Activated naive CD8-positive, alpha-beta T cell treated with anti-CD3 and anti-CD28 coated beads, Interleukin-2, amount 50 U/mL, for 16 hours (primary cell): Measurements from ENCODE around the gene PGBD1.

Source experiments
- DNase-seq: peaks from one replicate; pipeline ENCODE4 v3.0.0-alpha.2; 2020; ENCODE audit warnings: low read depth, low spot score

Gene PGBD1, protein sequence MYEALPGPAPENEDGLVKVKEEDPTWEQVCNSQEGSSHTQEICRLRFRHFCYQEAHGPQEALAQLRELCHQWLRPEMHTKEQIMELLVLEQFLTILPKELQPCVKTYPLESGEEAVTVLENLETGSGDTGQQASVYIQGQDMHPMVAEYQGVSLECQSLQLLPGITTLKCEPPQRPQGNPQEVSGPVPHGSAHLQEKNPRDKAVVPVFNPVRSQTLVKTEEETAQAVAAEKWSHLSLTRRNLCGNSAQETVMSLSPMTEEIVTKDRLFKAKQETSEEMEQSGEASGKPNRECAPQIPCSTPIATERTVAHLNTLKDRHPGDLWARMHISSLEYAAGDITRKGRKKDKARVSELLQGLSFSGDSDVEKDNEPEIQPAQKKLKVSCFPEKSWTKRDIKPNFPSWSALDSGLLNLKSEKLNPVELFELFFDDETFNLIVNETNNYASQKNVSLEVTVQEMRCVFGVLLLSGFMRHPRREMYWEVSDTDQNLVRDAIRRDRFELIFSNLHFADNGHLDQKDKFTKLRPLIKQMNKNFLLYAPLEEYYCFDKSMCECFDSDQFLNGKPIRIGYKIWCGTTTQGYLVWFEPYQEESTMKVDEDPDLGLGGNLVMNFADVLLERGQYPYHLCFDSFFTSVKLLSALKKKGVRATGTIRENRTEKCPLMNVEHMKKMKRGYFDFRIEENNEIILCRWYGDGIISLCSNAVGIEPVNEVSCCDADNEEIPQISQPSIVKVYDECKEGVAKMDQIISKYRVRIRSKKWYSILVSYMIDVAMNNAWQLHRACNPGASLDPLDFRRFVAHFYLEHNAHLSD

GRCh38 chr6:28281288-28282064, at the start of gene PGBD1:
Gene PGBD1 (plus strand): TSS chr6:28281572. CDS start chr6:28283814, 2,242 bp downstream.
- peak; percentile 7 for DNase-seq

- no peak for DNase-seq
Measured at GRCh38 chr6:28232785-28233184, 48.6 kb upstream of the PGBD1 start.

DNA sequence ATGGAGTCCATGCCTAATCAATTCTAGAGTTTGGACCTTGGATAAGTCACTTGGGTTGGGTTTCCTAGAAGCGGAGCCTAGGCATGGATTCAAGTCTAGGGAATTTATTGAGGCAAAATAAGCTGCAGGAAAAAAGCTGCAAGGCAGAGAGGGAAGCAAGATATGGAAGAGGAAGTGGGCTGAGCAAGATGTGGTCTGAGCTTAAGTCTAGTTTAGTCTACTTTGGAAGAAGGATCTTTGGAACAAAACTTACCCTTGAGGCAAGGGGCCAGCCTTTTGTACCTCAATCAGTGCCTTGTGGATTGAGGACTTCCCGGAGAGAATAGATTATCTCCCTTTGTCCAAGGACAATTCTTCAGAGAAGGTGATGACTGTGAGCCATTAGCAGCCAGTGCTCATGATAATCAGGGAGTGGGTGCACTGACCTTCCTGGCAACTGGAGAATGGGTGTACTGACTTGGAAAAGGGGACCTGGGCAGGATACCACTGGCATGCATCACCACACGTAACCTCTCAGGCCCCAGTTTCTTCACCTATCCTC, 45.4 kb upstream of the PGBD1 start:
- no peak for DNase-seq

DNA sequence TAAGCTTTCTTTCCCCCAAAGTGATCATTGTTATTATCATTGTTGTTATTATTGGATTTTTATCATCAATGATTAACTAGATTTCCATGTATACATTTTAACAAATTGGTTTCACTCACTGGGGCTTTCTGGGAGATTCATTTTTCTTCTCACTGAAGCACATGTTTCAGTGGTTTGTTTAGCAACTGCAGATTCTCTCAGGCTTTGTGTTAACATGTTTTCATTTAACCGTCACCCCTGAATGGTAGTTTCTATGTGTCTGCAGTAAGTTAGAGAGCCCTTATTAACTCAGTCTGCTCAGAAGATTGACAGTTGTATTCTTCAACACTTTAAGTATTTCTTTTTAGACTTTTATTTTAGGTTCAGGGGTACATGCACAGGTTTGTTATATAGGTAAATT, 41.7 kb upstream of the PGBD1 start:
- DNase-seq: no peak

GRCh38 chr6:28240471-28240870, 40.9 kb upstream of the PGBD1 start:
- DNase-seq: no peak

DNA sequence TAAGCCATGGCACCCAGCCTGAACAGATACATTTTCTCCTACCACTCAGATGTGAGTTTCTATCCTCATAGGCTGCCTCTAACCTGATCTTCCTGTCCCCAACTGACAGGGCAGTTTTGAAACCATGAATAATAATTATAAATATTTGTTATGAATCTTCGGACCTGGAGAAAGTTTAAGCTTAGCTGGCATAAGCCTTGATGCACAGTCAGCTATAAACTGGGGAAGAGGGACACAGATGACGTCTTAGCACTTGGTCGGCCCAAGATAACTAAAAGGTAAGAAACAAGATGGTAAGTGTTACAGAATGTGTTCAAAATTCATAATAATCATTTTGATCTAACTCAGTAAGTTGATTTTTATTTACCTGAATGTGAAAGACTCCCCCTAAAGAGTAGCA, 37.4 kb upstream of the PGBD1 start:
- no peak for DNase-seq

GRCh38 chr6:28245206-28245941, 36.0 kb upstream of the PGBD1 start:
- DNase-seq: no peak

GRCh38 chr6:28248916-28249315, 32.5 kb upstream of the PGBD1 start:
- no peak for DNase-seq

DNA sequence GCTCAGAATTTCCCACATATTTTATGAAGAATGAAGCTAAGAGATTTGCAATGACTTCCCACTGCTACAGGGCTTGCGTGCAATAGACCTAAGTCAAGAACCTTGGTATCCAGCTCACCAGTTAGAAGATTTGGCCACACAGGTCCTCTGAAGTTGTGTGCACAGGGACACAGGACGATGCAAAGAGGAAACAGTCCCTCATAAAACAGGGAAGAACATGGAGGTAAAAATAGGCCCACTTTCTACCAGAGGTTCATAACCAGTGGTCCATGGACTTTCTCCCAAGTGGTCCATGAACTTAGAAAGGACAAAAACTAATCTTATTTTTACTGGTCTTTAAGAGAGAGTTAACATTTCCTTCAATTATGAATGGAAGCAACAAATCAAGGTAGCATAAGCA, 30.6 kb upstream of the PGBD1 start:
- DNase-seq: no peak

DNA sequence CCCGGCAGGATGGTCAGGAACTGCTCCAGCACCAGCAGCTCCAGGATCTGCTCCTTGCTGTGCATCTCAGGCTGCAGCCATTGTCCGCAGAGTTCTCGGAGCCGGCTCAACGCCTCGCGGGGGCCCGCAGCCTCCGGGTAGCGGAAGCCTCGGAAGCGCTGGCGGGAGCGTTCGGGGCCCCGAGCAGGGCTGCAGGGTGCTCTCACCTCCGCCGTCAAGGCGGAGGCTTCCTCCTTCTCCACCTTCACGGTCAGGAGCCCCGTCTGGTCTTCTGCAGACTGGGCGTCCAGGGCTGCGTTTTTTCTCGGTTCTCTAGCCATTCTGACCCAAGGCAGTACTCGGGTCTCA, 29.7 kb upstream of the PGBD1 start:
- no peak for DNase-seq

DNA sequence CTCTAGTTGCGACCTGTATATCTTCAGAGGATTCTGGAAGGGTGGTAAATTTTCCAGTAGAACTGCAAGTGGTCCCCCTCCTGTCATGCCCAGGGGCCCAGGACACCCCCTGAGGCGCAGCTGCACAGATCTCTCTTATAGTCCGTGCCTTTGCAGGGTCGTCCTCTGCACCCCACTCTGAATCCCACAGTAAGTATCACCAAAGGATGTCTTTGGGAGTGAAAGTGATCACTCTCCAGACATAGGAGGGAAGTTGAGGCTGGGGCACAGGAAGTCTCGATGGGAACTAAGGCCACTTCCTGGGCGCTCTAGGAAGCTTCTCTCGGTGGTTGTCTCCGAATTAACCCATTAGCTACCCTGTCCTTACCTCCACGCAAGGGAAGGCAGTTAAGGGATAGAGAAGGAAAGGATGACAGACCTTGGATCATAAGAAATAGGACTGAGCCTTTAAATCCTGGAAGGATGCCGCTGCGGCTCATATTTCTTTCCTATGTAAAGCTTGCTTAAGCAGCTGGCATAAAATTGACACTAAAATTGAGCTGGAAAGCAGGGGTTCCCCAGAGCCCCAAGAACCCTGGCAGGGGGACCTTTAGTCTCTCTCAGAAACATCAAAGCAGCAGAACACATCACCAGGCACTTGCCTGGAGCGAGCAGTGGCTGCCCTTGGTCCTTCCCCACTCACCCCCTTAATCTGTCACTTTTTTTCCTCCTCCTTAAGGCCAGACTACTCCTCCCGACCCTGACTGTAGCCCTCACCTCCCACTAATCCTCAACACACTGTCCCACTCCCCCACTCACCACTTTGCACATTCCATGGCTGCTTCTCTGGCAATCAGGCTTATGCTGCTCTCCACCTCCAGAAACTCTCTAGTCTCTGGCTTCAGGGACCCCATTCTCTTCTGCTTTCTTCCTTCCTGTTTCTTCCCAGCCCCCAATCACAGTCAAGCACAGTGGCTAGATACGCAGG, 29.1 kb upstream of the PGBD1 start, which contains the start of gene ZKSCAN4:
TSS of gene ZKSCAN4 (minus strand) at position 261 of the 967 bp plus-strand sequence. CDS start 289 bp downstream, outside the sequence.
- DNase-seq: peak; percentile 68

DNA sequence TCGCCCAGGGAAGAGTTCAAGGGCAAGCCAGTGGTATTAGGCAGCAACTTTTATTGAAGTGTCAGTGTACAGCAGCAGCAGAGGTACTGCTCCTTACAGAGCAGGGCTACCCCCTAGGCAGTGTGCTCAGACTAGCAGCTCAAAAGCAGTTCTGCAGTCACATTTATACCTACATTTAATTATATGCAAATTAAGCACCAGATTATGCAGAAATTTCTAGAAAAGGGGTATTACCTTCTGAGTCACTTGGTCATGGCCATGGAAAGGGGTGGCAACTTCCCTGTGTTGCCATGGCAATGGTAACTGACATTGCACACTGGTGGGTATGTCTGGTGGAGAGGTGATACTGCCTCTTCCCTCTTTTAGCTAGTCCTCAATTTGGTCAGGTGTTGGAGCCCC, 27.3 kb upstream of the PGBD1 start:
- no peak for DNase-seq

DNA sequence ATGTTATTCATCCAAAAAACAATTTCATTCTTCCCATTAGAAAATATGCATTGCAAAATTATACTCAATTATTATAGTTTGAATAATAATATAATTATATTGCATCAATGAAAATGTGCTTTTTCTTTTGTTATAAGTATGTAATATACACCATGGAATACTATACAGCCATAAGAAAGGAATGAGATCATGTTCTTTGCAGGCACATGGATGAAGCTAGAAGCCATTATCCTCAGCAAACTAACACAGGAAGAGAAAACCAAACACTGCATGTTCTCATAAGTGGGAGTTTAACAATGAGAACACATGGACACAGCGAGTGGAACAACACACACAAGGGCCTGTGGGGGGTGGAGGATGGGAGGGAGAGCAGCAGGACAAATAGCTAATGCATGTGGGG, 24.3 kb upstream of the PGBD1 start:
- no peak for DNase-seq

DNA sequence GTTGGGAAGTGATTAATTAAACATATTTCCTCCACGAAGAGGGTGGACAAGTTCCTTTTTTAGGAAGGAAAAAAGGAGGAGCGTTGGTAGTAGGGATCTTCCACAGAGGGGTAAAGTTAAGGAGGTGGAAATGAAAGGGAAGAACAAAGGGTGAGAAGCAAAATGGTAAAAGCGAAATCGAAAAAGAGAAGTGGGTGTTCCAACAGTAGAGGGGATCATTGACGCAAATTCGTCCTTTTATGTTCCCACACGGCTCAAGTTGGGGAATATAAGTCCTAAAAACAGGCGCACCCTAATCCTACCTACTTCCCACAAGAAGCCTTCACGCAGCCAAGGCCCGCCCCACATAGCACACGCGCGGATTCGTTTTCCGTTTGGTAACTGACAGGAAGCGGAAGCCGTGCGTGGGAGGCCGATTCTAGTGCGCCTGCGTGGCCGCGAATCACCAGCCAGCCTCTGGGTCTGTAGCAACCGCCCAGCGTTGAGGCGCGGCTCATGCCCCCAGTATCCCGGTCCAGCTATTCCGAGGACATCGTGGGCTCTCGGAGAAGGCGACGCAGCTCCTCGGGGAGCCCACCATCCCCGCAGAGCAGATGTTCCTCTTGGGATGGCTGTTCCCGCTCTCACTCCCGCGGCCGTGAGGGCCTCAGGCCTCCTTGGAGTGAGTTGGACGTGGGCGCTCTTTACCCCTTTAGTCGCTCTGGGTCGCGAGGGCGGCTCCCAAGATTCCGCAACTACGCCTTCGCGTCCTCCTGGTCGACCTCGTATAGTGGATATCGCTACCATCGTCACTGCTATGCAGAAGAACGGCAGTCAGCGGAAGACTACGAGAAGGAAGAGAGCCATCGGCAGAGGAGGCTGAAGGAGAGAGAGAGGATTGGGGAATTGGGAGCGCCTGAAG, 22.2 kb upstream of the PGBD1 start, which contains the start of gene NKAPL:
TSS of gene NKAPL (plus strand) at position 421 of the 901 bp plus-strand sequence. CDS start at position 496, 75 bp downstream.
- no peak for DNase-seq

- DNase-seq: no peak
Measured at GRCh38 chr6:28263922-28264321, 17.4 kb upstream of the PGBD1 start.

DNA sequence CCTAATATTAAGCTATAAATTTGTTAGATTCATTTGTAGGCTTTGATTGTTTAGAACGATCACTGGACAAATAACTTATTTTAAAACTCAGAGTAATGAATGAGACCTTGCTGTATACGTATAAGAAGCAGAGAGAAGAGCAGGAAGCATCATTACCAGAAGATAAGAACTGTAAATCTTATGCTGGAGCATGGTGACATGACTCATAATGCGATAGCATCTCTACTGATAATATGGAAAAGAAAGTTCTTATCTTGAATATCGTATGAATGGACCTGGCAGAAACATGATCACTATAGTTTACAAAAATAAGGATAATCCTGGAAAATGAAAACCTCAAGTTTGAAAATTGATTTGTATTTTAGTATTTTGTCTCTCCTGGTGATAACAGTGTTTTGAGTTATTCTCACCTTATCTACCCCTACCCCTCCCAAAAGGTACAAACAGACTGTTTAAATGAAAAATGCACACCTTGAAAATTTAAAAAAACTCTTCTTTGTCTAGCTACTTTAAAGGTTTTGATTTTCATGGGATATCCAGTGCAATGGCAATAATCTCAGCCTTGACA, 16.5 kb upstream of the PGBD1 start:
- no peak for DNase-seq

- no peak for DNase-seq
Measured at GRCh38 chr6:28266563-28266961, 14.8 kb upstream of the PGBD1 start.

- DNase-seq: peak; percentile 58
Measured at GRCh38 chr6:28266962-28267694, 14.2 kb upstream of the PGBD1 start, which contains the start of gene ZSCAN26. Gene ZSCAN26 (plus strand): TSS chr6:28267143. CDS start chr6:28271920, 4,777 bp downstream.
